Glutamatergic neuron (in vitro differentiated cells): ENCODE measurements around the gene ZBTB34. TPM values are rescaled to one million over a fixed set of nuclear protein-coding genes. Genes with fewer than 3 reads are reported as not detected.
"Not testable (repeated sequence)": the region's sequence is repeated elsewhere in the genome, so short reads cannot be mapped to it uniquely, and the experiment has no call there.

Experiments used
- DNase-seq: peaks from one replicate; pipeline ENCODE4 v3.0.0; 2022
- H3K27ac Mint-ChIP-seq: one replicate; pipeline ENCODE4 v1.8.0; 2020; ENCODE audit warnings: mild to moderate bottlenecking, mixed read lengths, inconsistent platforms; ENCODE audit not compliant: unreplicated experiment
- H3K27me3 Mint-ChIP-seq: one replicate; pipeline ENCODE4 v1.8.0; 2020; ENCODE audit warnings: mild to moderate bottlenecking, moderate library complexity, mixed read lengths, inconsistent platforms; ENCODE audit not compliant: unreplicated experiment
- H3K36me3 Mint-ChIP-seq: one replicate; pipeline ENCODE4 v1.8.0; 2020; ENCODE audit warnings: mild to moderate bottlenecking, mixed read lengths, inconsistent platforms; ENCODE audit not compliant: unreplicated experiment
- H3K4me1 Mint-ChIP-seq: one replicate; pipeline ENCODE4 v1.8.0; 2020; ENCODE audit warnings: mild to moderate bottlenecking, low read depth, mixed read lengths, inconsistent platforms; ENCODE audit not compliant: unreplicated experiment
- H3K4me3 Mint-ChIP-seq: one replicate; pipeline ENCODE4 v1.8.0; 2020; ENCODE audit warnings: mild to moderate bottlenecking, mixed read lengths, inconsistent platforms; ENCODE audit not compliant: unreplicated experiment
- H3K9me3 Mint-ChIP-seq: one replicate; pipeline ENCODE4 v1.8.0; 2020; ENCODE audit warnings: mild to moderate bottlenecking, moderate library complexity, mixed read lengths, inconsistent platforms; ENCODE audit not compliant: unreplicated experiment
- CTCF ChIP-seq: fragments of 200-600 bp; sonication (generic); IDR thresholded peaks from one replicate; pipeline ENCODE4 v1.5.0; 2021; ENCODE audit not compliant: partially characterized antibody, unreplicated experiment
- long read RNA-seq: library from polyadenylated mRNA; unstranded; transcript quantifications from one replicate; pipeline ENCODE4 v2.0.0, GENCODE V29; 2020; ENCODE audit not compliant: unreplicated experiment
- total RNA-seq: library from RNA; stranded (reverse); fragmentation: NEBNext Ultra II Directional; extraction: Animal tissue kit (Norgen Biotek cat#: 25700); gene quantifications from one replicate; pipeline ENCODE4 v1.2.1, GENCODE V29; 2021; ENCODE audit not compliant: unreplicated experiment

ZBTB34 gene
- total RNA-seq = 21.0 TPM
- long read RNA-seq, full-length matches to known transcripts = 1 of 1 reads
- long read RNA-seq, partial matches to known transcripts = 0 of 1 reads
- long read RNA-seq, other reads (novel, unspliced or antisense) = 0 of 1 reads

GRCh38 chr9:126860077-126860756, at the start of gene ZBTB34:
TSS of gene ZBTB34 (plus strand) at chr9:126860639. CDS start at chr9:126879400, 18,761 bp downstream.
- peak; percentile 82 for DNase-seq
- TF ChIP-seq CTCF = peak; percentile 100
- H3K4me3 Mint-ChIP-seq = peak within 1 kb of the TSS; percentile 92
- H3K27ac Mint-ChIP-seq = peak within 1 kb of the TSS; percentile 74
- H3K36me3 Mint-ChIP-seq = no peaks in the 10 kb centered on the region
- peaks cover 11% of the 10 kb centered on the region for H3K27me3 Mint-ChIP-seq
- peaks cover 14% of the 10 kb centered on the region for H3K4me1 Mint-ChIP-seq
- H3K9me3 Mint-ChIP-seq = peaks cover 11% of the 10 kb centered on the region

GRCh38 chr9:126813072-126813471, 47.4 kb upstream of the ZBTB34 start:
- TF ChIP-seq CTCF = no peak
- no peak overlapping the region for H3K4me3 Mint-ChIP-seq
- DNase-seq = no peak
- no peaks in the 10 kb centered on the region for H3K9me3 Mint-ChIP-seq
- no peak overlapping the region for H3K27ac Mint-ChIP-seq
- H3K4me1 Mint-ChIP-seq = no peaks in the 10 kb centered on the region
- no peaks in the 10 kb centered on the region for H3K27me3 Mint-ChIP-seq
- peaks cover 9% of the 10 kb centered on the region for H3K36me3 Mint-ChIP-seq

- DNase-seq = no peak
- H3K36me3 Mint-ChIP-seq = peaks cover 16% of the 10 kb centered on the region
- no peaks in the 10 kb centered on the region for H3K27me3 Mint-ChIP-seq
- no peaks in the 10 kb centered on the region for H3K4me1 Mint-ChIP-seq
- TF ChIP-seq CTCF = no peak
- H3K27ac Mint-ChIP-seq = no peak overlapping the region
- H3K4me3 Mint-ChIP-seq = no peak overlapping the region
- H3K9me3 Mint-ChIP-seq = no peaks in the 10 kb centered on the region
Observed at GRCh38 chr9:126814091-126814490, 46.3 kb upstream of the ZBTB34 start.

- peaks cover 24% of the 10 kb centered on the region for H3K36me3 Mint-ChIP-seq
- not testable (repeated sequence) for DNase-seq, H3K27ac Mint-ChIP-seq, H3K27me3 Mint-ChIP-seq, H3K4me1 Mint-ChIP-seq, H3K9me3 Mint-ChIP-seq, H3K4me3 Mint-ChIP-seq
Observed at GRCh38 chr9:126817615-126818014, 42.8 kb upstream of the ZBTB34 start.

GRCh38 chr9:126818482-126818881, 42.0 kb upstream of the ZBTB34 start:
- Mint-ChIP-seq H3K27me3 (no peaks in the 10 kb centered on the region), H3K36me3 (peaks cover 24% of the 10 kb centered on the region), H3K9me3 (peaks cover 4% of the 10 kb centered on the region), H3K4me1 (no peaks in the 10 kb centered on the region), H3K27ac (no peak overlapping the region), H3K4me3 (no peak overlapping the region)
- no peak for DNase-seq
- no peak for TF ChIP-seq CTCF
